Lower leg skin (tissue), 4 donors: ENCODE results near the gene ZNG1A. TPM values are rescaled to one million over a fixed set of nuclear protein-coding genes. Genes with fewer than 3 reads are reported as not detected.
"Not testable (repeated sequence)": the region's sequence is repeated elsewhere in the genome, so short reads cannot be mapped to it uniquely, and the experiment has no call there.

Experiments
- DNase-seq, 2 donors: peaks; one replicate each; pipeline ENCODE4 v3.0.0-alpha.2; 2019; ENCODE audit warnings: low spot score in 2 of 2
- H3K4me3 ChIP-seq: fragments of 200-600 bp; sonication (generic); 2 replicates; pipeline ENCODE4 v1.5.1; 2017; ENCODE audit warnings: mild to moderate bottlenecking, low read depth; ENCODE audit not compliant: poor library complexity, severe bottlenecking
- CTCF ChIP-seq, 3 donors: fragments of 450-650 bp; IDR thresholded peaks; one replicate each; pipeline ENCODE4 v1.5.1; 2016; ENCODE audit warnings: antibody characterized with exemption in 3 of 3, mild to moderate bottlenecking in 3 of 3, moderate library complexity in 2 of 3
- POLR2A ChIP-seq, 2 donors: fragments of 450-650 bp; IDR thresholded peaks; one replicate each; pipeline ENCODE4 v1.6.1; 2016 to 2017; ENCODE audit warnings: antibody characterized with exemption in 2 of 2, mild to moderate bottlenecking in 1 of 2, moderate library complexity in 1 of 2
- WGBS, 2 donors: methylation state at CpG; one replicate each; pipeline ENCODE4 v1.1.5; 2018; 5-methylcytosine and 5-hydroxymethylcytosine counted together
- intact Hi-C: fragments of 100-400 bp; cut with DNase I; formaldehyde crosslinking; loops from one replicate; pipeline ENCODE4 v1.15.0; 2023; ENCODE audit warnings: low total_unique reads
- total RNA-seq, 4 donors: library from RNA; depleted of rRNA; stranded (reverse); fragments of >200 nt; gene quantifications; one replicate each; pipeline ENCODE4 v1.1.0, GENCODE V29; 2016

Gene ZNG1A
- total RNA-seq, 4 donors from 2014 or later, result 26.8 to 37.2 (median 31.8) TPM

GRCh38 chr9:219670-220365 is 41.0 kb upstream of the ZNG1A start:
- no peak for TF ChIP-seq POLR2A (IDR thresholded peaks at IDR 0.05)
- TF ChIP-seq CTCF (IDR thresholded peaks at IDR 0.05), result no peak
- no peak for DNase-seq
- 75 to 80% methylated on average over 7 of the region's 7 CpGs for WGBS, 2 donors
- H3K4me3 ChIP-seq, result no peak overlapping the region
- intact Hi-C loops, result no loop called here

GRCh38 chr9:219036-219435 is 40.2 kb upstream of the ZNG1A start:
- WGBS, 2 donors, result 94 to 95% methylated on average over 7 of the region's 7 CpGs
- intact Hi-C loops, DNase-seq, H3K4me3 ChIP-seq: not testable (repeated sequence)

GRCh38 chr9:217950-218349 is 39.1 kb upstream of the ZNG1A start:
- 84 to 87% methylated on average over 2 of the region's 2 CpGs for WGBS, 2 donors
- intact Hi-C loops, result no loop called here
- no peak overlapping the region for H3K4me3 ChIP-seq
- DNase-seq, result no peak
- TF ChIP-seq CTCF (IDR thresholded peaks at IDR 0.05) (no peak), POLR2A (IDR thresholded peaks at IDR 0.05) (no peak)

- H3K4me3 ChIP-seq, result no peak overlapping the region
- DNase-seq, result no peak
- intact Hi-C loops, result no loop called here
- TF ChIP-seq POLR2A (IDR thresholded peaks at IDR 0.05), result no peak
- TF ChIP-seq CTCF (IDR thresholded peaks at IDR 0.05), result no peak
- WGBS, 2 donors, result 65 to 88% methylated on average over 1 of the region's 1 CpG
These were observed 38.0 kb upstream of the ZNG1A start for GRCh38 chr9:216866-217265.

- no peak for TF ChIP-seq CTCF (IDR thresholded peaks at IDR 0.05)
- TF ChIP-seq POLR2A (IDR thresholded peaks at IDR 0.05), result no peak
- intact Hi-C loops, result no loop called here
- no peak for DNase-seq
- peak overlapping the region; percentile 27 for H3K4me3 ChIP-seq
- WGBS, 2 donors, result 53 to 55% methylated on average over 6 of the region's 6 CpGs
These were observed 36.8 kb upstream of the ZNG1A start for GRCh38 chr9:215631-216155.

GRCh38 chr9:214648-215493 is 36.0 kb upstream of the ZNG1A start, which contains the start of gene DOCK8:
DOCK8 (plus strand) TSS chr9:214865; CDS start chr9:214977, 112 bp downstream.
- WGBS, 2 donors, result 1% methylated on average over 58 to 60 of the region's 103 CpGs
- intact Hi-C loops, result no loop called here
- DNase-seq, result peak; percentile 33 to 93
- peak within 1 kb of the TSS; percentile 27 for H3K4me3 ChIP-seq
- no peak for TF ChIP-seq CTCF (IDR thresholded peaks at IDR 0.05)
- TF ChIP-seq POLR2A (IDR thresholded peaks at IDR 0.05), result no peak
